ENCODE measurements around the gene RGS5.
"Not testable (repeated sequence)": the region's sequence is repeated elsewhere in the genome, so short reads cannot be mapped to it uniquely, and the experiment has no call there.

Gene RGS5

GRCh38 chr1:163202833-163203451 is at the start of gene RGS5:
Gene RGS5, minus strand, starts transcription at chr1:163202916. Its CDS starts 81 bp downstream, at chr1:163202835.
- no peak for DNase-seq (ENCODE audit: low read depth, low spot score)

GRCh38 chr1:163250382-163250974 is 47.8 kb upstream of the RGS5 start:
- DNase-seq (ENCODE audit: low read depth, low spot score) = no peak

- no peak for DNase-seq (ENCODE audit: low read depth, low spot score)
These were observed 45.3 kb upstream of the RGS5 start for GRCh38 chr1:163248064-163248463.

- DNase-seq (ENCODE audit: low read depth, low spot score) = not testable (repeated sequence)
These were observed 41.9 kb upstream of the RGS5 start for GRCh38 chr1:163244648-163245047.

- DNase-seq (ENCODE audit: low read depth, low spot score) = no peak
These were observed 39.0 kb upstream of the RGS5 start for GRCh38 chr1:163241746-163242145.

- no peak for DNase-seq (ENCODE audit: low read depth, low spot score)
These were observed 38.0 kb upstream of the RGS5 start for GRCh38 chr1:163240705-163241104.

- not testable (repeated sequence) for DNase-seq (ENCODE audit: low read depth, low spot score)
These were observed 30.9 kb upstream of the RGS5 start for GRCh38 chr1:163233643-163234042.

- DNase-seq (ENCODE audit: low read depth, low spot score) = no peak
These were observed 28.7 kb upstream of the RGS5 start for GRCh38 chr1:163231385-163231784.

- no peak for DNase-seq (ENCODE audit: low read depth, low spot score)
These were observed 28.1 kb upstream of the RGS5 start for GRCh38 chr1:163230827-163231226.

GRCh38 chr1:163228271-163228670 is 25.6 kb upstream of the RGS5 start:
- DNase-seq (ENCODE audit: low read depth, low spot score) = not testable (repeated sequence)

- no peak for DNase-seq (ENCODE audit: low read depth, low spot score)
These were observed 24.4 kb upstream of the RGS5 start for GRCh38 chr1:163227126-163227525.

GRCh38 chr1:163213626-163214025 is 10.9 kb upstream of the RGS5 start:
- DNase-seq (ENCODE audit: low read depth, low spot score) = no peak

GRCh38 chr1:163211667-163212066 is 9.0 kb upstream of the RGS5 start:
- DNase-seq (ENCODE audit: low read depth, low spot score) = no peak

GRCh38 chr1:163205513-163205912 is 2.8 kb upstream of the RGS5 start:
- no peak for DNase-seq (ENCODE audit: low read depth, low spot score)

- DNase-seq (ENCODE audit: low read depth, low spot score) = no peak
These were observed 845 bp upstream of the RGS5 start for GRCh38 chr1:163203561-163203960.

GRCh38 chr1:163201906-163202305 is 810 bp downstream of the RGS5 start:
- DNase-seq (ENCODE audit: low read depth, low spot score) = no peak

GRCh38 chr1:163197022-163197421 is 5.7 kb downstream of the RGS5 start:
- DNase-seq (ENCODE audit: low read depth, low spot score) = no peak

GRCh38 chr1:163196449-163196787 is 6.3 kb downstream of the RGS5 start:
- DNase-seq (ENCODE audit: low read depth, low spot score) = no peak

GRCh38 chr1:163195728-163196448 is 6.8 kb downstream of the RGS5 start:
- no peak for DNase-seq (ENCODE audit: low read depth, low spot score)

GRCh38 chr1:163191301-163191700 is 11.4 kb downstream of the RGS5 start:
- no peak for DNase-seq (ENCODE audit: low read depth, low spot score)

- DNase-seq (ENCODE audit: low read depth, low spot score) = no peak
These were observed 13.8 kb downstream of the RGS5 start for GRCh38 chr1:163188947-163189346.

GRCh38 chr1:163187849-163188248 is 14.9 kb downstream of the RGS5 start:
- no peak for DNase-seq (ENCODE audit: low read depth, low spot score)

- DNase-seq (ENCODE audit: low read depth, low spot score) = no peak
These were observed 15.9 kb downstream of the RGS5 start for GRCh38 chr1:163186862-163187261.
